B cell (primary cell): Measurements from ENCODE around the gene SPTBN1.

Experiments used
- EZH2 ChIP-seq: IDR thresholded peaks from 2 replicates; pipeline ENCODE4 v1.6.1; 2012; ENCODE audit warnings: borderline replicate concordance, low read depth, mild to moderate bottlenecking, moderate library complexity, low read length; ENCODE audit not compliant: insufficient read depth, poor library complexity, severe bottlenecking
- TF ChIP-seq, protein P1 (sequence below): fragments of 200-600 bp; IDR thresholded peaks from one replicate; pipeline ENCODE4 v1.8.0; 2022; ENCODE audit warnings: antibody characterized with exemption, mild to moderate bottlenecking

DNA sequence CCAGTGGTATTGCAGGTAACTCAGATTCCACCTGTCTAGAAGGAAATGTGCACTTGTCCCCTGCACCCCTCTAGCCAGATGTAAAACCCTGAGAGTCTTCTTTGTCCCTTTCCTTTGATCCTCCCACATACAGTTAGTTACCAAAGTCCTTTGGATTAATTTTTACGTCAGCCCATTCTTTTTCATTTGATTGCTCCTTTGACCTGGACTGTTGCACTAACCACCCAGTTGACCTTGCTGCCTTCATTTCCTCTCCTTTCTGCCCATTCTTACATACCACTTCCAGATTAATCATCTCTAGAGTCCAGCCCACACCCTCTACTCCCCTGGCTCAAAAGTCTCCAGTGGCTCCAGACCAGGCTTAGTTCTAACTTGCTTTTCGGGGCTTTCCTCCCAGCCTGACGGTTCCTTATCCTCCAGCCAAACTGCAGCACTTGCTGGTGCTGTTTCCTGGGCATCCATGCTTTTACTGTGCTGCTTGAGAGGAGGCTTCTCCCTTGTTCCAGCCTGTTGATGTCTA is 99.3 kb downstream of the SPTBN1 start:
- TF ChIP-seq, protein P1, sequence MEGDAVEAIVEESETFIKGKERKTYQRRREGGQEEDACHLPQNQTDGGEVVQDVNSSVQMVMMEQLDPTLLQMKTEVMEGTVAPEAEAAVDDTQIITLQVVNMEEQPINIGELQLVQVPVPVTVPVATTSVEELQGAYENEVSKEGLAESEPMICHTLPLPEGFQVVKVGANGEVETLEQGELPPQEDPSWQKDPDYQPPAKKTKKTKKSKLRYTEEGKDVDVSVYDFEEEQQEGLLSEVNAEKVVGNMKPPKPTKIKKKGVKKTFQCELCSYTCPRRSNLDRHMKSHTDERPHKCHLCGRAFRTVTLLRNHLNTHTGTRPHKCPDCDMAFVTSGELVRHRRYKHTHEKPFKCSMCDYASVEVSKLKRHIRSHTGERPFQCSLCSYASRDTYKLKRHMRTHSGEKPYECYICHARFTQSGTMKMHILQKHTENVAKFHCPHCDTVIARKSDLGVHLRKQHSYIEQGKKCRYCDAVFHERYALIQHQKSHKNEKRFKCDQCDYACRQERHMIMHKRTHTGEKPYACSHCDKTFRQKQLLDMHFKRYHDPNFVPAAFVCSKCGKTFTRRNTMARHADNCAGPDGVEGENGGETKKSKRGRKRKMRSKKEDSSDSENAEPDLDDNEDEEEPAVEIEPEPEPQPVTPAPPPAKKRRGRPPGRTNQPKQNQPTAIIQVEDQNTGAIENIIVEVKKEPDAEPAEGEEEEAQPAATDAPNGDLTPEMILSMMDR, result no peak
- no peak for TF ChIP-seq EZH2
